HG03575 (cell line): Measurements from ENCODE around the gene CTDP1.

Experiments used
- ATAC-seq: cut with Tn5 transposase; IDR thresholded peaks from one replicate; pipeline ENCODE4 v1.9.1; 2021; ENCODE audit not compliant: unreplicated experiment, insufficient number of reproducible peaks, low FRiP score; ENCODE audit errors: extremely low read depth

The CTDP1 gene

DNA sequence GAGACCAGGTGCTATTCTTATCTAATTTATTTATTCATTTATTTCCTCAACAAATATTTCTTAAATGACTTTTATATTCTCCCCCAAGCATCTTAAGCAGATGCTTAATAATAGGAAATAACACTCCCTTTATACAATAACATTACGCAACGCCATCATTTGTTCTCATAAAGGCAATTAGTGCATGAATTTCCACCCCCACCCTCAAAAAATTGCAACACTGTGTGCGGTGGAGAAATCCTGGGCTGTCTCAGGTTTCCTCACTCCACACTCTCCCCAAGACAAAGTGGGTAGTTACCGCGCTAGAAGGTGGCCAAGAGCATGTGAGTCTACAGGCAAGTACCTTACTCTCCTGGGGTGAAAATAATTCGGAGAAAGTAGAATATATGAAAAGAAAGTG, 37.0 kb upstream of the CTDP1 start:
- no peak for ATAC-seq

DNA sequence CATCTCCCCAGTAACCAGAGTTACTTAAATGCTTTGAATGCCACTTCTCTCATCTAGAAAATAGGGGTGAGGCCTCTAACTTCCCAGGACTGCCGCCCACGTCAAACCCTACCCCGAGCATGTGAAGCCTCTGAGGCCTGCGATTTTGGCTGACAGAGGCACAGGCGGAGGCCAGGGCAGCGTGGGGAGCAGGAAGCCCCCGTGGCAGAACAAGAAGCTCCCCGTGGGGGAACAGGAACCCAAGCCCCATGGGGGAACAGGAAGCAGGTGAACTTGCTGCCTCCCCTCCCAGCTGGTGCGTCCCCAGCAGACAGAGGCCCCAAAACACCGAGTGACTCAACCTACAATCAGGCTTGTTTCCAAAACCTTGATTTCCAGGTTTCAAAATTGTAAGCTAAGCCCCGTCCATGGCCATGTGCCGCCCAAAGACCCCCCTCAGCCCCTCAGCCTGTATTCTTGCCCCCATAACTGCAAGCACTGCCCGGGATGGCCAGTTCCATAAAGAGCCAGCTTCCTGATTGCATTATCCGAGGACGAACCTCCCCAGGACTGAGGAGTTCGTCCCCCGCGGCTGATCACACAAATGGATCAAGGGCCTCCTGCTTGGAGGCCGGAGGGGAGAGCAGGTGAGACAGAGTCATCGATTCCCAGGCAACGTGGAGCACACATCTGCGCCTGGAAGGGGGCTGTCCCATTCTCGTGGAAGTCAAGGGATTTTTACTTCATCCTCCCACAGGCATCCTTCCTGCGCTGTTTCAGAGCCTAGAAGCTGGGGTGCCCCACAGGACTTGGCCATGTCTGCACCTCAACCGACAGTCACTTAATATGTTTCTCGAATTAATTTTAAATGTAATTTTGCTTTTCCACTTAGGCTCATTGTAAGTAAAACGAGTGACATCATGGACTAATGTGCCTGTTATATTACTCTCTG, 36.3 kb upstream of the CTDP1 start:
- ATAC-seq: no peak

DNA sequence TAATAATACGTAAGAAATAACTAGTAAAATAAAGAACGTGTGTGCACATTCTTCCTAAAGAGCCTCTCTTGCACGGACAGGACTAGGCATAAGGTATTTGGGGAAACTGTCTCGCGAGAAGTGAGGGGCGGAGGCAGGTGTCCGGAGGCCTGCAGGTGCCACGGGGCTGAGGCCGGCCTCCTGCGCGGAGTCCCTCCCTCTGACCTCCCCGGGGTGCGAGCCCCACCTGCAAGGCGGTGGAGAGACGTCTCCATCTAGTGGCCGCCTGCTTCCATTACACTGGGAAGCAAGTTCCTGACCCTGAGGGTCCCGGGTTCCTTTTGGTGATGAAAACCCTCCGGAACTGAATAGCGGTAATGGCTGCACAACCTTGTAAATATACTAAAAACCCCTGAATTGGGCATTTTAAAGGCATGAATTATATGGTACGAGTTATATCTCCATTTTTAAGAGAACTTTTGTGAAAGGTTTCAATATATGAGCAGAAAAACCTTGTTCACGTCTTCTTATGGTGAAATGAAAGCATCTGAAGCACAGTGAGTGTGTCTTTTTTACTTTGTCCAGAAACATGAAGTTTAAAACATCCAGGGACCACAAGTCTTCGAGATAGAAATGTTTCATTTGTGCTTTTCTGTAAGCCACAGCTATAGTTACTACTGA, 35.5 kb upstream of the CTDP1 start:
- ATAC-seq: no peak

DNA sequence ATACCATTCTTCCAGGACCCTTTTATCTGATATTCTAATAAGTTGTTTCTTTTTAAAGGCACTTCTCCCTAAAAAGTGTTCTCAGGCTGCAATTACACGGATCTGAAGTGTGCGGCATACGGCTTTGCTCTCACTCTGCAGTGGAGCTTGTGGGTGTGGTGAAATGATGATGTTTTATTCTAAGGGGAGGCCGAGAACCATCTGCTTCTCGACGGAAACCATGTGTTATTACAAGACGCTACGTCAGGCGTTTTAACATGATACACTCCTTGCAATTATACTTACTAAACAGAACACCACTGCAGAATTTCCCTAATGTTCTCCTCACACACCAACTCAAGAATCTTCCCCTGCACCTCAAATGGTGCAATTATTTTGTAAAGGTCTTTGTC, 34.9 kb upstream of the CTDP1 start:
- ATAC-seq: no peak

DNA sequence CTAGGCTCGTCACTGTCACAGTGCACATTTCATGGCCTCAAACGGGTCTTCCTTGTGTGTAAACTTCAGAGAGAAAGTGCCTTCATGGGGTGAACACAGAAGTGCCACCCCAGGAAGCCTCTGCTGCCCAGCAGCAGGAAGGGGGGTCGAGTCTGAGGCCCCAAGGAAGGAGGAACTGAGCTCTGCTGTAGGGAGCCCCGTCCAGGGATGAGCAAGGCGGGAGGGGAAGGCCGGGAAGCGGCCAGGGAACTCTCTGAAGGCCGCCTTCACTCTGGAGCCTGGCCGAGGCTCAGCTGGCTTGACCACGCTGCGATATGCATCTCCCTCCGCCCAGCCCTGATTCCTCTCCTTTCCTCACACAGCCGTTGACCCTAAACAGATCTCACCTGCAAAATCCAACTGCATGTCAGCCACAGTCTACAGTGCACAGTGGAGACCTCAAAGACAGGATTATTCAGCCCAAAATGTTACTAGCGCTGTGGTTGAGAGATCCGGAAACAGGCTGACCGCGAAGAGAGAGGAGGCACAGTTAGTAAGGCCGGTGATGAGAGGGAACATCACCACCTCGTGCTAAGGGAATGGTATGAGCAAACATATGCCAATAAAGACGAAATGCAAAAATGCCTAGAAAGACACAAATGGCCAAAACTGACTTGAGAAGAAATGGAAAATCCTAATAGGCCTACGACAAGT, 34.2 kb upstream of the CTDP1 start:
- ATAC-seq: no peak

DNA sequence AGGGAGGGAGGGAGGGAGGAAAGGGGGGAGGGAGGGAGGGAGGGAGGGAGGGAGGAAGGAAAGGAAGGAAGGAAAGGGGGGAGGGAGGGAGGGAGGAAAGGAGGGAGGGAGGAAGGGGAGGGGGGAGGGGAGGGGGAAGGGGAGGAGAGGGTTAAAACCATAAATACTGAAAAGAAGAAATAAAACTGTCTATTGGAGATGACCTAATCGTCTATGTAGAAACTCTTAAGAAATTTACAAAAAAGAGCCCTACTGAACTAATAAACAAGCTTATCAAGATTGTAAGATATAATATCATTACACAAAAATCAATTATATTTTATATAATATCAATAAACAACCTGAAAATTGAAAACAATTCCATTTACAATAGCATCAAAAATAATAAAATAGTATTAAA, 32.3 kb upstream of the CTDP1 start:
- ATAC-seq: no peak

DNA sequence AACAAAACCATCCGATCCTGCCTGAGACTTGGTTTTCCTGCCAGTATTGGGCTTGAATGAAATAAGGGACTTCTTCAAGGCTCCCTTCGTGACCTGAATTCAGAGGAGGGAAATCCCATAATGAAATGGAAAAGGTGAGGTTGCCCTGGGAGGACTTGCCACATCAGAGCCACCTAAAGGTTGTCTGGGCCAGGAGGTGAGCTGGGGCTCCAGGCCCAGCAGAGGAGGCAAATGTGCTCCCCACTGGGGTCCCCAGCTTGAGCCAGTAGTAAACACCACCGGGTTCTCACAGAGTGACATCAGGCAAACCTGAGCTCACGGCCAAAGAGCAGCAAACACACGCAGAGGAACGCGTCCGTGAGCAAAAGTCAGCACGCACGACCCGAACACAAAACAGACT, 28.6 kb upstream of the CTDP1 start:
- no peak for ATAC-seq

DNA sequence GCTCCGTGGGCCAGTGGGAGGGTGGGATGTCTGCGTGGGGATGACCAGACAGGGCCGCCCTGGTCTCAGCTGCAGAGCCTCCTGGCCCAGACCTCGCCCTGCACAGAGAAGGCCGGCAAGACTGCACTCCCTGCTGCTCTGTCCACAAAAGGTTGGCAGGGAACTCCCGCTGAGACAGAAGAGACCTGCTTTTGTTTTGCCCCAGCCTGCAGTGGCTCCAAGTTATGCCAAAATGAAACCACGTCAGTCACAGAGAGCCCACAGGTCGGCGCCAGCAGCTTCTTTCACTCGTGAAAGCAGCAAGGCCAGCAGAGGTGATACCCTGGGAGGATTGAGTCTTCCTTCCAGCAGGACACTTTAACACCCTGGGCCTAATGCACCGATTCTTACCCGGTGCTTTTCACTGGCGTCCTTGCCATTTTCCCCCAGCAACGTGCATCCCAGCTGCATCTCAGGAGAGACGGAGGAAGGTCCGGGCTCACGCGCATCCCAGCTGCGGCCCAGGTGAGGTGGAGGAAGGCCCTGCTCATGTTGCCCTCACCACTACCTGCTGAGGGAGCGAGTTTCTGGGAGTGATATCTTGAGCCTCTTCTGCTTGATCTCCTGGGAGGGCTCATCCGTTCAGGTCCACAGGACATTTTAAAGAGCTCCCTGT, 22.1 kb upstream of the CTDP1 start:
- ATAC-seq: no peak

DNA sequence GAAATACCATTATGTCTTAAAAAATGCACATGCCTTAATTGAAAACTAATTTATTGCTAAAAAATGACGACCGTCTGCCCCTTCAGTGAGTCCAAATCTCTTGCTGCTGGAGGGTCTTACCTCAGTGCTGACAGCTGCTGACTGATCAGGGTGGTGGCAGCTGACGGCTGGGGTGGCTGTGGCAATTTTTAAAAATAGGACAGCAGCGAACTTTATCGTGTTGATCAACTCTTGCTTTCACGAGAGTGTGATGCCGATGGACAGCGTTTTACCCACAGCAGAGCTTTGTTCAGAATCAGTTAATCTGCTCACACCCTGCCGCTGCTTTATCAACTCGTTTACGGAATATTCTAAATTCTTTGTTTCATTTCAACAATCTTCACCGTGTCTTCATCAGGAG, 21.2 kb upstream of the CTDP1 start:
- no peak for ATAC-seq

DNA sequence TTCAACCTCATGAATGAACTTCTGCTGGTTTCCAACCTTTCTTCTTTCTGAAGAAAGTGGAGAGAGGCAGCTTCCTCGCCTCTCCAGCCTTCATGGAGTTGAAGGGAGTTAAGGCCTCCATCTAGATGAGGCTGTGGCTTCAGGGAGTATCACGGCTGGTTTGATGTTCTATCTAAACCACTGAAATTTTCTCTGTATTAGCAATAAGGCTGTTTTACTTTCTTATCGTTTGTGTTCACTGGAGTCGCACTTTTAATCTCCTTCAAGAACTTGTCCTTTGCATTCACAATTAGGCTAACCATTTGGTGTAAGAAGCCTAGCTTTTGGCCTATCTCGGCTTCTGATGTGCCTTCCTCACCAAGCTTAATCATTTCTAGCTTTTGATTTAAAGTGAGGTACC, 19.9 kb upstream of the CTDP1 start:
- ATAC-seq: no peak

DNA sequence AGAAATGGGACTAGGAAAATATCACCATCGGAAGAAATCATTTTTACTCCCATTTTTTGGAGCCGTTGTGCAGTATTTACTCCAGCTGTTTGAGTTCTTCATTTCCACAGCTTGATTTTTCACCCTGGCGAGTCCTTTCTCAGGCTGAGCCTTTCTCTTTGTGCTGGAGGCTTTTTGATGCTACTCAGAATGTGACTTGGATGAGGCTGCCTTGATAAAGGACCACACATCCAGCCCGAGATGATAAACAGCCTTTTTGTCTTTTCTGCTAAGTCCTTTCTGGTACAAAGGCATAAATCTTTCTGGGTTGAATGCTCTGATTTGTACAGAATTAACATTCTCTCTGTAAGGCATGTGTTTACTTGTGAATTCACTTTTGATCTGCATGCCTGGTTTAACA, 17.6 kb upstream of the CTDP1 start:
- no peak for ATAC-seq

DNA sequence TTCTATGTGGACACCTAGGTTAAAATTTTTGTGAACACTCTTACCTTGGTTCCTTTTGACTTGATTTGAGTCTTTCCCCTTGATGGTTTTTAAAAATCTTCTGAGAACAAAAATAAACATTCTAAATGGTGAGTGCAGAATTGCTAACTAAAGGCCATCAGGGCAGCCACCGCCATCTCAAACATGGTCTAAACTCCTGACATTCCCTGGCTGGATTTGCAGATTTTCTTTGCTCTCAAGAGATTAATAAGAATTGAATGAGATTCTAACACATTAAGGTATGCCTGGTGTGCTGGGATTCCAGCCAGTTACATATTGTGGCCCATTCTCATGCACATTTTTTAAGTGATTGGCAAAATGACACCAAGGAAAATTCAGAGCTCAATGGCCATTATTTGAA, 17.2 kb upstream of the CTDP1 start:
- no peak for ATAC-seq

DNA sequence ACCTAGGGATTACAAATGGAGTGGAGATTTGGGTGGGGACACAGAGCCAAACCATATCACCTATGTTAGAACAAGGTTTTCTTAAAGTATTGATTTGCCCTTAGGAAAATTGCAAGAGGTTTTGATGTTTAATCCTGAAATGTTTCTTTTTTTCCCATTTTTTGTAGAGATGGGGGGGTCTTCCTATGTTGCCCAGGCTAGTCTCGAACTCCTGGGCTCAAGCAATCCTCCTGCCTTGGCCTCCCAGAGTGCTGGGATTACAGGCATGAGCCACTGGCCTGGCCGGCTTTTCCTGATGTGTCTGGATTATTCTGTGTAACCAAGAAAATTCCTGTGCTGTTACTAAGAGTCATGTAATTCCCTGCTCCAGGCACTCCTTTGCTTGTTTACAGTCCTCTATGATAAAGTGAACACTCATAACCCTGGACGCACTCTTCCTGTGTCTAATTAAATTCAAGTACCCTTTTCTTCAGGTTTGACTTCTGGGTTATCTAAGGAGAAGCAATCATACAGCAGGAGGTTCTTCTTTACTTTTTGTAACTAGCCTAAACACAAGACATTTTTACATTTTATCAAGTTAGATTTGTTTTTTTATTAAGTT, 15.0 kb upstream of the CTDP1 start:
- no peak for ATAC-seq

DNA sequence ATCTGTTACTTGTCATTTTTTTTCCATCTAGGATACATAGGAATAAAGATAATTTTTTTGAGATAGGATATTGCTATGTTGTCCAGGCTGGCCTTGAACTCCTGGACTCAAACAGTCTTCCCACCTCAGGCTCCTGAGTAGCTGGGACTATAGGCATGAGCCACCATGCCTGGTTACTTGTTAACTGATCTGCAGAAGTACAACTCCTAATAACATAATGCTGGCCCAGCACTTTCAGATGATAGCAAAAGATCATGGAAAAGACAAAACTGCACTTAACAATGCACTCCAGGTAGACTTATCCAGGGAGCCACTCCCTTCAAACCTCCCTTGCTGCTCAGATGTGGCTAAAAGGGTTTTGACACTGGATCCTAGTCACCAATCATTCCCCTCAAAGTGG, 11.4 kb upstream of the CTDP1 start:
- ATAC-seq: no peak

DNA sequence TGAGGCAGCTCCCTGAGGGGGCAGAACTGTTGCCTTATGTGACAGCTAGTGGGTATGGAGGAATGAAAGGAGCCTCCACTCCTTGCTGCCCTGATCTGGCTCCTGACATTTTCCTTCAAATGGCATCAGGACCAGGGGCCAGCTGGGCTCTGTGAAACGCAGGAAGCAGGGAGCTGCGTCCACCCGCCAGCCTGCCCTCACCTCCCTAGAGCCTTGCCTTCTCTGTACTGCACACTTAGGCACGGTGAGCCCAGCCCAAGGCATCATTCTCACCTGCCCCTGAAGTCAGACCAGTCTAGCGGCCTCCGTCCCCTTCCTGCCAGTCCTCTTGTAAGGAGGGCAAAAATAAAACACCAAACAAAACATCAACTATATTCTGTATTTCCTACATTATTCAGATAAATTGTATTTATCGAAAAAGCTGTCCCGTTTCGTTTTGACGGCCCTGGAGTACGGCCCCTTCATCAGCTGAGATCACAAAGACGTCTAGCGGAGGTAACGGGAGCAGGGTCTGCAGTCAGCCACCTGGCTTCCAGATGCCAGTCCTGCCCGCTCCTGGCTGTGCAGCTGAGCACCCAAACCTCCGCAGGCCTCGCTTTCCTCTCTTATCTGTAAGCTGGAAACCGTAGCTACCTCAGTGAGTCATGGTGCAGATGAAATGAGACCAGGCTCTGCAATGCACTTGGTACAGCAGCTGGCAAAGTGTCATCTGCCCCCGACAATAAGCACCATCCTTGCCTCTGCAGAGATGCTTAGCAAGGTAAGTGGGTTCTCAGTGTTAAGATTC, 6.9 kb upstream of the CTDP1 start:
- no peak for ATAC-seq

DNA sequence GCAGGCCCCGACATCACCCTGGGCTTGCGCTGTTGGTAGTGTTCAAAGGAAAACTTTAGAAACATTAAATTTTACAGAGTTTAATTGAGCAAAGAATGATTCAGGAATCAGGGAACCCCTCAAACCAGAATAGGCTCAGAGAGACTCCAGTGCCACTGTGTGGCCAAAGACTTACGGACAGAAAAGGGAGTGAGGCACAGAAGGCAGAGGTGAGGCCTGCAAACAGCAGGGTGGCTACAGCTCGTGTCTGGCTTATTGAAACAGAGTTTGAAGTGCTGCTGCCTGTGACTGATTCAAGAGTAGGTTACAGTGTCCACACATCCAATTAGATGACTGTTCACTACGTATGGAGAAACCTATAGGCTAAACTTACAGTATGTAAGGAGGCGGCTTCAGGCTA, 2.4 kb upstream of the CTDP1 start:
- ATAC-seq: no peak

DNA sequence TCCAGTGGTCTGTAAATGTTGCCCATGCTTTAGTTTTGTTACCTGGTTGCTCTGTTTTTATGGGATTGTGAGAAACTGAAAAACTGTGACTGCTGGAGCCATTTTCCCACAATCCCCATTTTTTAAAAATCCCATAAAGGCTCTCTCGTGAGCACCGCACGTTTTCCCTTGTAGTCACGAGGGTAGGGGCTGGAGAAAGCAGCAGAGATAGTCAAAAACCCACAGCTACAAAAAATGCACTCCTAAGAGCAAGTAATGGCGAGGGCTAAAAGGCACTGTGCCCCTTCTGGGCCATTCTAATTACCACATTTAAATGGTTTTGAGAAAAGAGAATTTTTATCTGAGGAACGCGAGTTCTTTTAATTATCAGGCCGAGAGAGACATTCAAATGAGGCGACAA, 1.8 kb upstream of the CTDP1 start:
- no peak for ATAC-seq
